Panc1 (cell line): Measurements from ENCODE around the gene KATNA1.

ENCODE experiments used
- POLR2AphosphoS5 ChIP-seq: IDR thresholded peaks from 2 replicates; pipeline ENCODE4 v1.6.1; 2012; ENCODE audit warnings: mild to moderate bottlenecking, low read depth, low read length, moderate library complexity
- SIN3A ChIP-seq: IDR thresholded peaks from 2 replicates; pipeline ENCODE4 v1.6.1; 2012; ENCODE audit warnings: low read depth, mild to moderate bottlenecking, low read length, moderate library complexity, borderline replicate concordance; ENCODE audit not compliant: insufficient read depth
- TCF7L2 ChIP-seq: IDR thresholded peaks from 2 replicates; pipeline ENCODE4 v1.6.1; 2011; ENCODE audit warnings: mild to moderate bottlenecking, low read depth, low read length, inconsistent platforms
- TF ChIP-seq, protein P1 (sequence below): fragments of 450-650 bp; IDR thresholded peaks from 2 replicates; pipeline ENCODE4 v1.5.1; 2017; ENCODE audit warnings: mild to moderate bottlenecking
- TF ChIP-seq, protein P2 (sequence below), 2 experiments: IDR thresholded peaks; 2 replicates each; pipeline ENCODE4 v1.6.1; 2011 to 2012; ENCODE audit warnings: low read depth in 2 of 2, control low read depth in 1 of 2, low read length in 1 of 2, mild to moderate bottlenecking in 1 of 2, moderate library complexity in 1 of 2; ENCODE audit not compliant: insufficient read depth in 1 of 2

DNA sequence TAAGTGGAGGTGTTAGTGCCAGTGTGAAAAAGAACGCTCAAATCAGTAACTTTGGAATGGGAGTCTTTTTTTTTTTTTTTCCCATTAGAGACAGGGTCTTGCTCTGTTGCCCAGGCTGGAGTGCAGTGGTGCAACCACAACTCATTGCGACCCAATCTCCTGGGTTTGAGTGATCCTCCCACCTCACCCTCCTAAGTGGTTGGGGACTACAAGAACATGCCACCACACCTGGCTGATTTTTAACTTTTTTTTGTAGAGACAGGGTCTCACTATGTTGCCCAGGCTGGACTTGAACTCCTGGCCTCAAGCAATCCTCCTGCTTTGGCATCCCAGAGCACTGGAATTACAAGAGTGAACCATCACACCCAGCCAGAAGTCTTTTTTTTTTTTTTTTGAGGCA is 49.7 kb upstream of the KATNA1 start:
- TF ChIP-seq, protein P1, sequence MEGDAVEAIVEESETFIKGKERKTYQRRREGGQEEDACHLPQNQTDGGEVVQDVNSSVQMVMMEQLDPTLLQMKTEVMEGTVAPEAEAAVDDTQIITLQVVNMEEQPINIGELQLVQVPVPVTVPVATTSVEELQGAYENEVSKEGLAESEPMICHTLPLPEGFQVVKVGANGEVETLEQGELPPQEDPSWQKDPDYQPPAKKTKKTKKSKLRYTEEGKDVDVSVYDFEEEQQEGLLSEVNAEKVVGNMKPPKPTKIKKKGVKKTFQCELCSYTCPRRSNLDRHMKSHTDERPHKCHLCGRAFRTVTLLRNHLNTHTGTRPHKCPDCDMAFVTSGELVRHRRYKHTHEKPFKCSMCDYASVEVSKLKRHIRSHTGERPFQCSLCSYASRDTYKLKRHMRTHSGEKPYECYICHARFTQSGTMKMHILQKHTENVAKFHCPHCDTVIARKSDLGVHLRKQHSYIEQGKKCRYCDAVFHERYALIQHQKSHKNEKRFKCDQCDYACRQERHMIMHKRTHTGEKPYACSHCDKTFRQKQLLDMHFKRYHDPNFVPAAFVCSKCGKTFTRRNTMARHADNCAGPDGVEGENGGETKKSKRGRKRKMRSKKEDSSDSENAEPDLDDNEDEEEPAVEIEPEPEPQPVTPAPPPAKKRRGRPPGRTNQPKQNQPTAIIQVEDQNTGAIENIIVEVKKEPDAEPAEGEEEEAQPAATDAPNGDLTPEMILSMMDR: no peak
- TF ChIP-seq POLR2AphosphoS5: no peak
- TF ChIP-seq TCF7L2: no peak
- TF ChIP-seq SIN3A: no peak
- TF ChIP-seq, protein P2, sequence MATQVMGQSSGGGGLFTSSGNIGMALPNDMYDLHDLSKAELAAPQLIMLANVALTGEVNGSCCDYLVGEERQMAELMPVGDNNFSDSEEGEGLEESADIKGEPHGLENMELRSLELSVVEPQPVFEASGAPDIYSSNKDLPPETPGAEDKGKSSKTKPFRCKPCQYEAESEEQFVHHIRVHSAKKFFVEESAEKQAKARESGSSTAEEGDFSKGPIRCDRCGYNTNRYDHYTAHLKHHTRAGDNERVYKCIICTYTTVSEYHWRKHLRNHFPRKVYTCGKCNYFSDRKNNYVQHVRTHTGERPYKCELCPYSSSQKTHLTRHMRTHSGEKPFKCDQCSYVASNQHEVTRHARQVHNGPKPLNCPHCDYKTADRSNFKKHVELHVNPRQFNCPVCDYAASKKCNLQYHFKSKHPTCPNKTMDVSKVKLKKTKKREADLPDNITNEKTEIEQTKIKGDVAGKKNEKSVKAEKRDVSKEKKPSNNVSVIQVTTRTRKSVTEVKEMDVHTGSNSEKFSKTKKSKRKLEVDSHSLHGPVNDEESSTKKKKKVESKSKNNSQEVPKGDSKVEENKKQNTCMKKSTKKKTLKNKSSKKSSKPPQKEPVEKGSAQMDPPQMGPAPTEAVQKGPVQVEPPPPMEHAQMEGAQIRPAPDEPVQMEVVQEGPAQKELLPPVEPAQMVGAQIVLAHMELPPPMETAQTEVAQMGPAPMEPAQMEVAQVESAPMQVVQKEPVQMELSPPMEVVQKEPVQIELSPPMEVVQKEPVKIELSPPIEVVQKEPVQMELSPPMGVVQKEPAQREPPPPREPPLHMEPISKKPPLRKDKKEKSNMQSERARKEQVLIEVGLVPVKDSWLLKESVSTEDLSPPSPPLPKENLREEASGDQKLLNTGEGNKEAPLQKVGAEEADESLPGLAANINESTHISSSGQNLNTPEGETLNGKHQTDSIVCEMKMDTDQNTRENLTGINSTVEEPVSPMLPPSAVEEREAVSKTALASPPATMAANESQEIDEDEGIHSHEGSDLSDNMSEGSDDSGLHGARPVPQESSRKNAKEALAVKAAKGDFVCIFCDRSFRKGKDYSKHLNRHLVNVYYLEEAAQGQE (IDR thresholded peaks at IDR 0.05; ENCODE audit: insufficient read depth in 1 of 2, low read depth in 2 of 2, low read length in 1 of 2): no peak
